Neural cell (in vitro differentiated cells): ENCODE measurements around the gene SV2B.

Experiments
- EP300 ChIP-seq: fragments of 450-650 bp; conservative IDR thresholded peaks from 2 replicates; pipeline ENCODE4 v1.6.1; 2014; ENCODE audit warnings: antibody characterized with exemption, mild to moderate bottlenecking, moderate library complexity; ENCODE audit not compliant: poor library complexity, severe bottlenecking
- EZH2 ChIP-seq: fragments of 200-600, 300-800 bp; shearing (Covaris generic), sonication (generic); IDR thresholded peaks from 2 replicates; pipeline ENCODE4 v1.6.1; 2014; ENCODE audit warnings: antibody characterized with exemption, low read length, borderline replicate concordance, mild to moderate bottlenecking; ENCODE audit not compliant: insufficient read depth, poor library complexity, severe bottlenecking
- POLR2AphosphoS5 ChIP-seq: IDR thresholded peaks from 2 replicates; pipeline ENCODE4 v1.6.1; 2012
- SMC3 ChIP-seq: fragments of 450-650 bp; conservative IDR thresholded peaks from 2 replicates; pipeline ENCODE4 v1.6.1; 2014; ENCODE audit warnings: antibody characterized with exemption, mild to moderate bottlenecking, moderate library complexity; ENCODE audit not compliant: poor library complexity
- TAF1 ChIP-seq: IDR thresholded peaks from 2 replicates; pipeline ENCODE4 v1.6.1; 2012; ENCODE audit warnings: low read depth
- TF ChIP-seq, protein P1 (sequence below): fragments of 450-650 bp; IDR thresholded peaks from 2 replicates; pipeline ENCODE4 v1.5.1; 2014; ENCODE audit warnings: antibody characterized with exemption, mild to moderate bottlenecking, moderate library complexity; ENCODE audit not compliant: poor library complexity, severe bottlenecking

DNA sequence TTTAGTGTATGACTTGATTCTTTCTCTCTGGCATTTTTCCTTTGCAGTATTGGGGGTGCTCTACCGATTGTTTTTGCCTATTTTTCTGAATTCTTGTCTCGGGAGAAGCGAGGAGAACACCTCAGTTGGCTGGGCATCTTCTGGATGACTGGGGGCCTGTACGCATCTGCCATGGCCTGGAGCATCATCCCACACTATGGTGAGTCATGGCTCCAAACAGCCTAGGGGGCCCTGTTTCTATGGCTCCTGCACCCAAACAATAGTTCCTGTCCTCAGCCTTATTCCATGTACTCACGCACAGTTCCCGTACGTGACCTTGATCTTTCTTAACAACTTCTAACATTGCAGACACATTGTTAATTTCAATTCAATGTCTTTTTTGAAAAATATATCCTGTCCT lies 152.3 kb downstream of the SV2B start:
- TF ChIP-seq POLR2AphosphoS5 (no peak), EZH2 (no peak), EP300 (no peak), SMC3 (no peak), TAF1 (no peak)
- TF ChIP-seq, protein P1, sequence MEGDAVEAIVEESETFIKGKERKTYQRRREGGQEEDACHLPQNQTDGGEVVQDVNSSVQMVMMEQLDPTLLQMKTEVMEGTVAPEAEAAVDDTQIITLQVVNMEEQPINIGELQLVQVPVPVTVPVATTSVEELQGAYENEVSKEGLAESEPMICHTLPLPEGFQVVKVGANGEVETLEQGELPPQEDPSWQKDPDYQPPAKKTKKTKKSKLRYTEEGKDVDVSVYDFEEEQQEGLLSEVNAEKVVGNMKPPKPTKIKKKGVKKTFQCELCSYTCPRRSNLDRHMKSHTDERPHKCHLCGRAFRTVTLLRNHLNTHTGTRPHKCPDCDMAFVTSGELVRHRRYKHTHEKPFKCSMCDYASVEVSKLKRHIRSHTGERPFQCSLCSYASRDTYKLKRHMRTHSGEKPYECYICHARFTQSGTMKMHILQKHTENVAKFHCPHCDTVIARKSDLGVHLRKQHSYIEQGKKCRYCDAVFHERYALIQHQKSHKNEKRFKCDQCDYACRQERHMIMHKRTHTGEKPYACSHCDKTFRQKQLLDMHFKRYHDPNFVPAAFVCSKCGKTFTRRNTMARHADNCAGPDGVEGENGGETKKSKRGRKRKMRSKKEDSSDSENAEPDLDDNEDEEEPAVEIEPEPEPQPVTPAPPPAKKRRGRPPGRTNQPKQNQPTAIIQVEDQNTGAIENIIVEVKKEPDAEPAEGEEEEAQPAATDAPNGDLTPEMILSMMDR: no peak
